COLO668 (cell line): Measurements from ENCODE around the gene IQGAP3.
"Not testable (repeated sequence)": the region's sequence is repeated elsewhere in the genome, so short reads cannot be mapped to it uniquely, and the experiment has no call there.

Experiments
- DNase-seq: peaks from one replicate; lab custom pipeline; 2025; ENCODE audit not compliant: unreplicated experiment; lab: John Stamatoyannopoulos, UW

IQGAP3 gene

DNA sequence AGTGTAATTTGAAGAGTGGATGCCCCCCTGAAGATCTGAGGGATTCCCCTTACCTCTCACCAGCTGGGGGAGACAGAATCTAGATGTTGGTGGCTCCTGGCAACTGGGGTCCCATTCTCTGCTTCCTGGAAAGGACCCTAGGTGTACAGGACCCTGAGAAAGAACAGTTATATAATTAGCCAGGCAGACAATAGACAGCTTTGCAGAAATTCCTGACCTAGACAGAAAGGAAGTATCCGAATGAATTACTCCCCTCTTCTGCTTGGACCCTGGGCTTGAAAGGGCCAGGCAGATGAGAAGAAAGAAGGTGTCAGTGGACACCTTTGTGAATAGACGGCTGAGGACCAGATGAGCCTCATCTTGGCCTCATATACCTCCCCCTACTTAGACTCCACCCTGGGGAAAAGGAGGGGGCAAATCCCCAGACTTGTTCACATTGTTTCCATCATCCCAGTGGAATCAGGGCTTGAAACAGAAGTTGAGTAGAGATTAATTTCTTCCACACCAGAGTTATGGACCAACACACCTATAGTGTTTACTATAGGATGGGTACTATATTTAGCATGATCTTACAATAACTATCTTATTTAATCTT is 1.8 kb upstream of the IQGAP3 start:
- no peak for DNase-seq

GRCh38 chr1:156572663-156573018 is 276 bp upstream of the IQGAP3 start:
- no peak for DNase-seq

GRCh38 chr1:156571261-156571852 is 1.0 kb downstream of the IQGAP3 start:
- DNase-seq, result no peak

- DNase-seq, result no peak
These were observed 5.9 kb downstream of the IQGAP3 start for GRCh38 chr1:156566436-156566835.

DNA sequence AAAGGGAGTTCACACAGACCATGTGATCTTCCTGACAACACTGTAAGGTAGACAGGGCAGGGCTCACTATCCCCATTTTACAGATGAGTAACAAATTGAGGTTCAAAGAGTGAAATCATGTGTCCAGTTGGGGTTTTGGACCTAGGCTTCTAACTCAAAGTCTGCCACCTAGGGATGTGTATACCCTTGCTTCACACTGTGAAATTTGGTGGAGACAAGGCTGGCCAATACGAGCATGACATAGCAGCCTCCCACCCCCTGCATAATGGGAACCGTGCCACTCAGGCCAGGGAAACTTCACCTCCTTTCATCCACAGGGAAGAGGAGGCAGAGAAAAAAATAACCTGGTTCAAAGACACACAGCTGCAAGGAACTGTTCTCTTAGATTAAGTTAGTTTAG is 6.8 kb downstream of the IQGAP3 start:
- DNase-seq, result no peak

DNA sequence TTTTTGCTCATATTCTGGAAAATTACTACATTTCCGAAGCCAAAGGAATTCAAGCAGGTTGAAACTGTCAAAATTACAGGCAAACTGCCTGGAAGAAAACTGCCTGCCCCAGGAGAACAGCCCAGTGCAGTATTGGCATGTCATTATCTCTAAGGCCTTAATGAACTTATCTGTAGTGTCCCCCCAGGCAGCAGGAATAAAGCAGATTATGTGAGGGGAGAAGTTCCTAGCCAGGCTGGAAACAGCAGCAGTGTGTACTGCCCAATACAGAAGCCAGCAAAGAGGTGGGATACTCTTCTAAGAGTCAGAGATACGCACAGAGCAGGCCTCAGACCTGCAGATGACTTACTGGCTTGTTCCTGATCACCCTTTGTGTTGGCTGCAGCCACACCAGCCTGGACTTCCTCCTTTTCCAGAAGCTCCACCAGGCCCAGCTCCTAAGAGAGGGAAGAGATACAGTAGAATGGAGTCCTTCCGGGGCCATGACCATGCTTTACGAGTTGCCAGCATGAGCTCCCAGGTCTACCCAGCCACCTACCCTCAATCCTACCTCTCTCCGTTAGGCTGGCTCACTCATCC is 11.7 kb downstream of the IQGAP3 start:
- DNase-seq, result no peak

GRCh38 chr1:156559797-156560385 is 12.5 kb downstream of the IQGAP3 start:
- no peak for DNase-seq

GRCh38 chr1:156559086-156559796 is 13.1 kb downstream of the IQGAP3 start:
- no peak for DNase-seq

- DNase-seq, result peak; percentile 86
These were observed 16.0 kb downstream of the IQGAP3 start for GRCh38 chr1:156556354-156556753.

GRCh38 chr1:156555715-156556114 is 16.6 kb downstream of the IQGAP3 start:
- no peak for DNase-seq

DNA sequence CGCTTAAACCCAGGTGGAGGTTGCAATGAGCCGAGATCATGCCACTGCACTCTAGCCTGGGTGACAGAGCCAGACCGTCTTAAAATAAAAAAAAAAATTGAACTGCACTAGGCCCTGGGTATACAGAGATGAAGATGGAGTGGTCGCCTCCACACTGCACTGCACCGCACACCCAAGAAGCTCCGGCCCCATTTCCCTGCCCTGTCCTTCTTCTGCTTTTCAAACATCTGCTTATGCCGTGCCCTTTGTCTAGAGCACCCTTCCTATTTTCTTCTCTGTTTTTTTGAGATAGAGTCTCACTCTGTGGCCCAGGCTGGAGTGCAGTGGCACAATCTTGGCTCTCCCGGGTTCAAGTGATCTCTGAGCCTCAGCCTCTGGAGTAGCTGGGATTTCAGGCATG is 17.4 kb downstream of the IQGAP3 start:
- no peak for DNase-seq

GRCh38 chr1:156553860-156554485 is 18.4 kb downstream of the IQGAP3 start:
- no peak for DNase-seq

DNA sequence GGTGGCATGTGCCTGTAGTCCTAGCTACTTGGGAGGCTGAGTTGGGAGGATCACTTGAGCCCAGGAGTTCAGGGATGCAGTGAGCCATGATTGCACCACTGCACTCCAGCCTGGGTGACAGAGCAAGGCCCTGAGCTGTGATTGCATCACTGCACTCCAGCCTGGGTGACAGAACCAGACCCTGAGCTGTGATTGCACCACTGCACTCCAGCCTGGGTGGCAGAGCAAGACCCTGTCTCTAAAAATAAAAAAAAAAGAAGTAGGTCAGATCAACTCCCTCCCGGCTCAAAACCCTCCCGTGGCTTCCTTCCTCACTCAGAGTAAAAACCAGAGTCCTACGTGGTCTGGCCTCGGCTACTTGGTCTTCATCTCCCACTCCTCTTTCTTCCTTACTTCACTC is 19.4 kb downstream of the IQGAP3 start:
- not testable (repeated sequence) for DNase-seq

- no peak for DNase-seq
These were observed 19.8 kb downstream of the IQGAP3 start for GRCh38 chr1:156552518-156552917.

GRCh38 chr1:156551869-156552268 is 20.5 kb downstream of the IQGAP3 start:
- no peak for DNase-seq

GRCh38 chr1:156551066-156551643 is 21.2 kb downstream of the IQGAP3 start:
- DNase-seq, result no peak

- DNase-seq, result no peak
These were observed 22.0 kb downstream of the IQGAP3 start for GRCh38 chr1:156550346-156550745.

DNA sequence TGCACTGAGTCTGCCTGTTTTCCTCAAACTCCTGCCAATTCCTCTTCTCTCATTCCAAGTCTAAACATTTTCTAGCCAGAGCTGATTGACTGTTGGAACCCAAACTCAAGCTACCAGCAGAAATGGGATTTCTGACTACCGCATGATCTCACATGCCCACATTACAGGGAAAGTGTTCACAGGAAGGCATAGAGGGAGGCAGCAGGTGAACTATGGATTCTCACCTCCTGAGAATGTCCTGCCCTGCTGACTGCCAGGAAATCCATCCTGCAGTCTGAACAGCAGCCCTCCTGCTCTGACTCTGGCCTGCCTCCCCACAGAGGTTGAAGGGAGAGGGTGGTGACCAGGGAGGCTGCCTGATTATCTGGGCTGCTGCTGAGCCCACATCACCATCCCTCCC is 22.5 kb downstream of the IQGAP3 start:
- DNase-seq, result no peak

DNA sequence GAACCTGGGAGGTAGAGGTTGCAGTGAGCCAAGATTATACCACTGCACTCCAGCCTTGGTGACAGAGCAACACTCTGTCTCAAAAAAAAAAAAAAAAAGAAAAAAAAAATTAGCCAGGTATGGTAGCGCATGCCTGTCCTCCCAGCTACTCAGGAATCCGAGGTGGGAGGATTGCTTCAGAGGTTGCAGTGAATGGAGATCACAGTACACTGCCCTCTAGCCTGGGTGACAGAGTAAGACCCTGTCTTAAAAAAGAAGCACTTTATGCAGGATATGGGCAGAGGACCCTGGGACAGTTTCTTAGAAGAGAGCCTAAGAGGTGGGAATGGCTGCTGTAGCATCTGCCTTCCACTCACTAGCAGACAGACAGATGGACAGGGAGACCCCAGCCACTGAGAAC is 23.0 kb downstream of the IQGAP3 start:
- no peak for DNase-seq

- no peak for DNase-seq
These were observed 24.4 kb downstream of the IQGAP3 start for GRCh38 chr1:156547982-156548381.

DNA sequence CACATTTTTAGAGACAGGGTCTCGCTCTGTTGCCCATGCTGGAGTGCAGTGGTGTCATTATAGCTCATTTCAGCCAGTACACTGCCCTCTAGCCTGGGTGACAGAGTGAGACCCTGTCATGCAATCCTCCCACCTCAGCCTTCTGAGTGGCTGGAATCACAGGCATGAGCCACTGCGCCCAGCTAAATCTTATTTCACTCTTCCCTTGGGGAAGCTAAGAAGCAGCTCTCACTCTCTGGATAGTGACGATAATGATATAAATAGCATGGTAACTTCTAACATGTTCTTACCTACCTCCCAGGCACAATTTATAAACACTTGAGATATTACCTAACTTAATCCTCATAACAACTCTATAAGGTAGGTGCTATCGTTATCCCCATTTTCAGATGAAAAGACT is 24.9 kb downstream of the IQGAP3 start:
- DNase-seq, result no peak
